ENCODE data around the gene HCN4.

The HCN4 gene

DNA sequence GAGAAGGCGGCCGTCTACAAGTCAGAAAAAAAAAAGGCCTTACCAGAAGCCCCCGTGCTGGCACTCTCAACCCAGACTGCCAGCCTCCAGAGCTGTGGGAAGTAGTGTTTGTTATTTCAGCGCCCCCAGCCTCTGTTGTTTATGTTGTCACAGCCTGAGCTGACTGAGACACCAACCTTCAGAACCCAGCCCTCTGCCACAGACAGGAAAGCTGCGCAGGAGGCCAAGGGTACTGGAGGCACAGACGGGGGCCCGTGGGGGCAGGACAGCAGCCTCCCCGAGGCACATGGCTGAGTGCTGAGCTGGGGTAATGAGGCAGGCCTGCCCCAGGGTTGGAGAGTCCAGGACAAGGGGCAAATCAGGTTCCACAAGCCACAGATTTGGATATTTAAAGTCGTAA, 33.7 kb downstream of the HCN4 start:
- Histone ChIP-seq H3K4me1 (ENCODE audit: low read length) (no peaks in the 10 kb centered on the region), H3K9ac (ENCODE audit: low read length) (no peak overlapping the region), H3K36me3 (replicated peaks; ENCODE audit: low read depth, low read length) (no peaks in the 10 kb centered on the region), H3K9me3 (ENCODE audit: insufficient read depth, low read length) (no peaks in the 10 kb centered on the region), H3K79me2 (ENCODE audit: low read length) (no peaks in the 10 kb centered on the region), H2AFZ (ENCODE audit: low read depth, low read length) (no peak overlapping the region), H4K20me1 (ENCODE audit: insufficient read depth, low read length) (no peaks in the 10 kb centered on the region), H3K27ac (ENCODE audit: low read length) (no peak overlapping the region), H3K4me2 (ENCODE audit: low read length) (no peak overlapping the region), H3K27me3 (ENCODE audit: low read depth, low read length) (peaks cover 3% of the 10 kb centered on the region), H3K4me3 (ENCODE audit: low read length) (no peak overlapping the region)
- TF ChIP-seq EZH2phosphoT487 (IDR thresholded peaks at IDR 0.05; ENCODE audit: low read depth): no peak
- TF ChIP-seq, protein P1, sequence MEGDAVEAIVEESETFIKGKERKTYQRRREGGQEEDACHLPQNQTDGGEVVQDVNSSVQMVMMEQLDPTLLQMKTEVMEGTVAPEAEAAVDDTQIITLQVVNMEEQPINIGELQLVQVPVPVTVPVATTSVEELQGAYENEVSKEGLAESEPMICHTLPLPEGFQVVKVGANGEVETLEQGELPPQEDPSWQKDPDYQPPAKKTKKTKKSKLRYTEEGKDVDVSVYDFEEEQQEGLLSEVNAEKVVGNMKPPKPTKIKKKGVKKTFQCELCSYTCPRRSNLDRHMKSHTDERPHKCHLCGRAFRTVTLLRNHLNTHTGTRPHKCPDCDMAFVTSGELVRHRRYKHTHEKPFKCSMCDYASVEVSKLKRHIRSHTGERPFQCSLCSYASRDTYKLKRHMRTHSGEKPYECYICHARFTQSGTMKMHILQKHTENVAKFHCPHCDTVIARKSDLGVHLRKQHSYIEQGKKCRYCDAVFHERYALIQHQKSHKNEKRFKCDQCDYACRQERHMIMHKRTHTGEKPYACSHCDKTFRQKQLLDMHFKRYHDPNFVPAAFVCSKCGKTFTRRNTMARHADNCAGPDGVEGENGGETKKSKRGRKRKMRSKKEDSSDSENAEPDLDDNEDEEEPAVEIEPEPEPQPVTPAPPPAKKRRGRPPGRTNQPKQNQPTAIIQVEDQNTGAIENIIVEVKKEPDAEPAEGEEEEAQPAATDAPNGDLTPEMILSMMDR (IDR thresholded peaks at IDR 0.05; ENCODE audit: low read depth, low read length): no peak

DNA sequence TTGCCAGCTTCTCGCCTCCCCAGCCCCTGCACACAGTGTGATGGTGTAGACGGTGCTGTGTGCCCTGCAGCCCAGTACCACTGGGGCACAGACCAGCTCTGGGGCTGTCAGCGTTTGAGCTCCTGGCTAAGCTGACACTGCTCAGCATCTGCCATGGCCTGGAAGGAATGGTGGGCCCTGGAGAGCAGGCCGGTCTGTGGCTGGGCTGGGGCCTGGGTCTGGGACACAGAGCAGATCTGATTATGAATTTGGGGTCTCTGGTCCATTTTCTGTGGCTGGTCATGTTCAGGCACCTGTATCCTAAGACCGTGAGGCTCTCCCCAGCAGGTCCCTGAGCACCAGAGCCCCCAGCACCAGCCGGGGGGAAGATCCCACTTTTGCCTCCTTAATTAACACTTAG, 34.7 kb downstream of the HCN4 start:
- no peaks in the 10 kb centered on the region for H3K36me3 ChIP-seq (replicated peaks; ENCODE audit: low read depth, low read length)
- H3K4me1 ChIP-seq (ENCODE audit: low read length): no peaks in the 10 kb centered on the region
- H4K20me1 ChIP-seq (ENCODE audit: insufficient read depth, low read length): no peaks in the 10 kb centered on the region
- no peak overlapping the region for H3K4me2 ChIP-seq (ENCODE audit: low read length)
- peaks cover 3% of the 10 kb centered on the region for H3K27me3 ChIP-seq (ENCODE audit: low read depth, low read length)
- H3K4me3 ChIP-seq (ENCODE audit: low read length): no peak overlapping the region
- no peak overlapping the region for H3K9ac ChIP-seq (ENCODE audit: low read length)
- no peaks in the 10 kb centered on the region for H3K9me3 ChIP-seq (ENCODE audit: insufficient read depth, low read length)
- no peak for TF ChIP-seq EZH2phosphoT487 (IDR thresholded peaks at IDR 0.05; ENCODE audit: low read depth)
- TF ChIP-seq, protein P1 (IDR thresholded peaks at IDR 0.05; ENCODE audit: low read depth, low read length): no peak
- no peak overlapping the region for H2AFZ ChIP-seq (ENCODE audit: low read depth, low read length)
- H3K79me2 ChIP-seq (ENCODE audit: low read length): no peaks in the 10 kb centered on the region
- no peak overlapping the region for H3K27ac ChIP-seq (ENCODE audit: low read length)

DNA sequence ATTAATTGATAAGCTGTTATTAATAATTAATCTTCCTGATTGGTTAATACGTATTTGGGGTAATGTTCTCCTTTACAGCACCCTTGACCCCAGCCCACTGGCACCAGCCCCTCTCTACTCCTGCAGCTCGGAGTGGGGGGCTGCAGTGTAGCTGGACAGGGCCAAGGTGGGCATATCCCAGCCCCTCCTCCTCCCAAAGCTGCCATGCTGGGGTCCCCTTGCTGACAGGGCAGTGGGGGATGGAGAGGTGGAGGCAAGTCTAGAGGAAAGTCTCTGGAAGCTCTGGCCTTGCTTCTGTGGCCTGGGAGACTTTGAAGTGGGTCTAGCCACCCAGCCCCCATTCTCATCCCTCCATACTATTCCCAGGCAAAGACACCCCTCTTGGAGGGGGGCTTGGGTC, 35.8 kb downstream of the HCN4 start:
- Histone ChIP-seq H3K27ac (ENCODE audit: low read length) (no peak overlapping the region), H3K4me1 (ENCODE audit: low read length) (no peaks in the 10 kb centered on the region), H3K36me3 (replicated peaks; ENCODE audit: low read depth, low read length) (no peaks in the 10 kb centered on the region), H3K27me3 (ENCODE audit: low read depth, low read length) (peaks cover 3% of the 10 kb centered on the region), H3K9ac (ENCODE audit: low read length) (no peak overlapping the region), H3K4me3 (ENCODE audit: low read length) (no peak overlapping the region), H4K20me1 (ENCODE audit: insufficient read depth, low read length) (no peaks in the 10 kb centered on the region), H3K79me2 (ENCODE audit: low read length) (no peaks in the 10 kb centered on the region), H3K4me2 (ENCODE audit: low read length) (no peak overlapping the region), H3K9me3 (ENCODE audit: insufficient read depth, low read length) (no peaks in the 10 kb centered on the region), H2AFZ (ENCODE audit: low read depth, low read length) (no peak overlapping the region)
- TF ChIP-seq EZH2phosphoT487 (IDR thresholded peaks at IDR 0.05; ENCODE audit: low read depth): no peak
- TF ChIP-seq, protein P1 (IDR thresholded peaks at IDR 0.05; ENCODE audit: low read depth, low read length): no peak

DNA sequence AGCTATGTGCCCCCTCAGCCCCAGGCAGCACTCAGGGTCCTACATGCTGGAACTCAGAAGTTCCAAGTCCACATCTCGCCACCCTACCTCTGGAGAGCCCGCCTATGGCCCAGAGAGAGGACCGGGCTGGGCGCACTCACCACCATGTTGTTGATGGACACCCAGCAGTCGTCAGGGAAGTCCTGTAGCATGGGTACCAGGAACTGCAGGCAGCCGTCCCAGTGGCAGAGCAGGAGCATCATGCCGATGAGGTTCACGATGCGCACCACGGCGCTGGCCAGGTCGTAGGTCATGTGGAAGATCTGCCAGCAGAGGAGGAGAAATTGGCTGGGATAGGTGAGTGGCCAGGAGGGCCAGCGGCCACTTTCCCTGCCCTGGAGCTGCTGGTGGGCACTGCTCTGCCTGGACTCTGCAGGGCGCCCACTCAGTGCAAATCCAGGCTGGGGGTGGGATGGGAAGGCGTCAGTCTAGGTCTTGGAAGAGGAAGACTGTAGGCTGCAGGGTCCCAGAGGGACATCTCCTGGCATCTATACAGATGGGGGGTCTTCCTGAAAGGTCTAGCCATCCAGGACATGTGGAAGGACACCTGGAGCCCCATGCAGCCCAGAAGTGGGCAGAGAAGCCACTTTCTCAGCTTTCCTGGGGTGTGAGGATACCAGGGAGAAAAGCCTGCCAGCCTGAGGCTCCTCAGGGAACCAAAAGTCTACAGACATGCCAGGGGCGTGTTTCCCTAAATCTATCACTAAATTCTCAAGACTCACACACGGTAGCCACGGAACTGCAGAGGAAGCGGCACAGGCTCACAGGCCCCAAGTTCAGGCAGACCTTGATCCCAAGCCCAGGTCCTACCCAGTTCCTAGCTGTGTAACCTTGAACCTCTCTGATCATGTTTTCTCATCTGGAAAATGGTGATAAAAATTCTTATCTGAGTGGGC, 36.5 kb downstream of the HCN4 start:
- TF ChIP-seq, protein P1 (IDR thresholded peaks at IDR 0.05; ENCODE audit: low read depth, low read length): no peak
- no peak for TF ChIP-seq EZH2phosphoT487 (IDR thresholded peaks at IDR 0.05; ENCODE audit: low read depth)
- no peak overlapping the region for H3K27ac ChIP-seq (ENCODE audit: low read length)
- H3K4me2 ChIP-seq (ENCODE audit: low read length): no peak overlapping the region
- no peaks in the 10 kb centered on the region for H3K36me3 ChIP-seq (replicated peaks; ENCODE audit: low read depth, low read length)
- H3K79me2 ChIP-seq (ENCODE audit: low read length): no peaks in the 10 kb centered on the region
- peaks cover 3% of the 10 kb centered on the region for H3K27me3 ChIP-seq (ENCODE audit: low read depth, low read length)
- H3K4me3 ChIP-seq (ENCODE audit: low read length): no peak overlapping the region
- H4K20me1 ChIP-seq (ENCODE audit: insufficient read depth, low read length): no peaks in the 10 kb centered on the region
- no peaks in the 10 kb centered on the region for H3K4me1 ChIP-seq (ENCODE audit: low read length)
- H2AFZ ChIP-seq (ENCODE audit: low read depth, low read length): no peak overlapping the region
- H3K9ac ChIP-seq (ENCODE audit: low read length): no peak overlapping the region
- no peaks in the 10 kb centered on the region for H3K9me3 ChIP-seq (ENCODE audit: insufficient read depth, low read length)

Data from OCI-LY3 (cell line).